BLaER1 (cell line): ENCODE data around the gene PLAGL2.
A peak's percentile ranks its signal among the peaks of the same experiment; 100 is the strongest.

ENCODE experiments used
- H3K27ac ChIP-seq: shearing (Covaris generic); formaldehyde crosslinking; 2 replicates; pipeline ENCODE4 v1.8.1; 2022
- H3K27me3 ChIP-seq: shearing (Covaris generic); formaldehyde crosslinking; 2 replicates; pipeline ENCODE4 v1.8.1; 2022
- H3K36me3 ChIP-seq: shearing (Covaris generic); formaldehyde crosslinking; 2 replicates; pipeline ENCODE4 v1.8.1; 2022
- H3K4me1 ChIP-seq: shearing (Covaris generic); formaldehyde crosslinking; 2 replicates; pipeline ENCODE4 v1.8.1; 2022
- H3K4me2 ChIP-seq: shearing (Covaris generic); formaldehyde crosslinking; 2 replicates; pipeline ENCODE4 v1.8.1; 2022
- H3K4me3 ChIP-seq: shearing (Covaris generic); formaldehyde crosslinking; 2 replicates; pipeline ENCODE4 v1.8.1; 2022
- H3K9ac ChIP-seq: shearing (Covaris generic); formaldehyde crosslinking; 2 replicates; pipeline ENCODE4 v1.8.1; 2022
- H3K9me3 ChIP-seq: shearing (Covaris generic); formaldehyde crosslinking; 2 replicates; pipeline ENCODE4 v1.8.1; 2022
- H4K20me1 ChIP-seq: shearing (Covaris generic); formaldehyde crosslinking; 2 replicates; pipeline ENCODE4 v1.8.1; 2022
- Cebpa-rat ChIP-seq: shearing (Covaris generic); IDR thresholded peaks from 2 replicates; pipeline ENCODE4 v1.8.1; 2022

PLAGL2 gene

DNA sequence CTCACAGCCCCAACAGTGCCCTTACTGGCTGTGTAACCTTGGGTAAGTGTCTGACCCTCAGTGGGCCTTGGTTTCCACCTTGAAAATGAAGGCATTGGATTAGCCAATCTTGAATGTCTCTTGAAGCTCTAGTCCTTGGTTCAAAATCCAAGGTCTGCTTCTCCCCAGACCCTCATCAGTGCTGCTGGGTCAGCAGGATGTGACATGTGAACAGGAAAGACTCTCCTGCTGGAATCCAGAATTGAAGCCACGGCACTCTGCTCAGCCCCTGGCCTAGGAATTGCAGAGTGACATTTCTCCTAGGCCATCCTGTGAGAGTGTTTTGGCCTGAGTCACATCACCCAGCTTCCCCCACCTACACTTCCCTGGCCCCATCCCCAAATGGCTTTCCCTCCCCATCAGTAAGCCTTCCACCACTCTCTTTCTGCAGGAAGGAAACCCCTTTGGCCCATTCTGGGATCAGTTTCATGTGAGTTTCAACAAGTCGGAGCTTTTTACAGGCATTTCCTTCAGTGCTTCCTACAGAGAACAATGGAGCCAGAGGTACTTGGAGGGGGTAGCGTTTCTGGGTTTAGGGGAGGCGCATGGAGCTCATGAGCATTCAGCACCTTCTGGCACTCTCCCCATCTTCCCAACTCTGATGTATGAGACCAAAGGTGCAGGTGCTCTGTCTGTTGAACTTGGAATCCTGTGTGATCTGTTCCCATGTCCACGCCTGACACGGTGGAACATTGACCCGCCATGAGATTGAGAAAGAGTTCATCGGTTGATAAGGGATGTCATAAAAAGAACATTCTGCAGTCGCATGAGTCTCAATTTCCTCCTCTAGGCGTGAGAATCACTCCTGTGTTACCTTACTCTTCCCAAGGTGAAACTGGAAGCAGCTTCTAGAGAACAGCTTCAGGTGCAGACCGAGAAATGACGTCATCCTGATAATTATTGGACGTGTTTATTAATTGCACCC lies 8.9 kb upstream of the PLAGL2 start:
- H3K4me3 ChIP-seq: no peak overlapping the region
- H3K36me3 ChIP-seq: peaks cover 97% of the 10 kb centered on the region
- no peak overlapping the region for H3K4me2 ChIP-seq
- H3K4me1 ChIP-seq: no peaks in the 10 kb centered on the region
- H3K27me3 ChIP-seq: no peaks in the 10 kb centered on the region
- no peak overlapping the region for H3K9ac ChIP-seq
- H3K27ac ChIP-seq: no peak overlapping the region
- TF ChIP-seq Cebpa-rat: no peak
- H4K20me1 ChIP-seq: no peaks in the 10 kb centered on the region
- H3K9me3 ChIP-seq: no peaks in the 10 kb centered on the region

DNA sequence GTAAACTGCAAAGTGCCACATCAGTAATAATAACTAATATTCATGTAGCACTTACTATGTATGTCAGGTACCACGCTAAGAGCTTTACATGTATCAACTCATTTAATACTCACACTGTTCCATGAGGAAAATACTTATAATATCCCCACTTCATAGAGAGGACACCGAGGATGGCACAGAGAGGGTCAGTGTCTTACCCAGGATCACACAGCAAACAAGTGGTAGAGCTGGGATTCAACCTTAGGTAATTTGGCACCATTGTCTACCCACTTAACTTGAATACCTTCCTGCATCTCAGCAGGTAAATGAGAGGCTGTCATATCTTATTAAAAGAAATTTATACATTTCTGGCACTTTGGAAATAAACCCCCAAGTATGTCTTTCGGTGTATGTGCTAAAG lies 8.2 kb upstream of the PLAGL2 start:
- H3K27me3 ChIP-seq: no peaks in the 10 kb centered on the region
- H3K4me3 ChIP-seq: no peak overlapping the region
- no peaks in the 10 kb centered on the region for H3K9me3 ChIP-seq
- H3K36me3 ChIP-seq: peaks cover 97% of the 10 kb centered on the region
- no peak overlapping the region for H3K27ac ChIP-seq
- no peak overlapping the region for H3K4me2 ChIP-seq
- no peak for TF ChIP-seq Cebpa-rat
- H3K4me1 ChIP-seq: no peaks in the 10 kb centered on the region
- no peak overlapping the region for H3K9ac ChIP-seq
- H4K20me1 ChIP-seq: no peaks in the 10 kb centered on the region

DNA sequence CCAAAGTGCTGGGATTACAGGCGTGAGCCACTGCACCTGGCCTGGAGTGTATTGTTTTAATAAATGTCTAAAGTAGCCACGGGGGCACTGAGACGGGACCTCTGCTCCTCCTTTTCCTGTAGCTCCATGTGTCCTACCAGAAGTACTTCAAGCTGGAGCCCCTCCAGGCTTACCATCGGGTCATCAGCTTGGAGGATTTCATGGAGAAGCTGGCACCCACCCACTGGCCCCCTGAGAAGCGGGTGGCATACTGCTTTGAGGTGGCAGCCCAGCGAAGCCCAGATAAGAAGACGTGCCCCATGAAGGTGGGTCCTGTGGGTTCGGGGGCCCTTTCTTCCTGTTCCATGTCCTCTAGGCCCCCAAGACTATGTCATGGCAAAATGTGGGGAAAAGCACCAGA lies 7.6 kb upstream of the PLAGL2 start:
- Histone ChIP-seq H3K4me1 (no peaks in the 10 kb centered on the region), H4K20me1 (no peaks in the 10 kb centered on the region), H3K9me3 (no peaks in the 10 kb centered on the region), H3K36me3 (peaks cover 97% of the 10 kb centered on the region), H3K4me2 (no peak overlapping the region), H3K27ac (no peak overlapping the region), H3K27me3 (no peaks in the 10 kb centered on the region), H3K9ac (no peak overlapping the region), H3K4me3 (no peak overlapping the region)
- TF ChIP-seq Cebpa-rat: no peak

DNA sequence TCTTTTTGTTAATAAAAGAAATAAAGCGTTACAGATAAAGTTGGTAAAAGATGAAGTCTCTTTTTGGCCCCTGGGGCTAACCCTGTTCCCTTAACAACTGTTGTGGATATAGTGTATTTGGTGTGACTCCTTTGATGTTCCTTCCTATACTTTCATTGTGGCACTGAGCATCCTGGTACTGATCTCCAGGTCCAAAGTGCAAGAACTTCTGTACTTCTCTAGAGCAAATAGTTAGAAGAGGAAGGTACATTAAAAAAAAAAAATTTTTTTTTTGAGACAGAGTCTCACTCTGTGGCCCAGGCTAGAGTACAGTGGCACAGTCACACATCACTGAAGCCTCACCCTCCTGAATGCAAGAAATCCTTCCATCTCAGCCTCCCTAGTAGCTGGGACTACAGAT lies 6.3 kb upstream of the PLAGL2 start:
- no peaks in the 10 kb centered on the region for H3K27me3 ChIP-seq
- no peak overlapping the region for H3K27ac ChIP-seq
- H4K20me1 ChIP-seq: no peaks in the 10 kb centered on the region
- no peak overlapping the region for H3K4me3 ChIP-seq
- H3K4me2 ChIP-seq: no peak overlapping the region
- no peaks in the 10 kb centered on the region for H3K9me3 ChIP-seq
- TF ChIP-seq Cebpa-rat: no peak
- peaks cover 10% of the 10 kb centered on the region for H3K4me1 ChIP-seq
- H3K36me3 ChIP-seq: peaks cover 93% of the 10 kb centered on the region
- H3K9ac ChIP-seq: no peak overlapping the region

DNA sequence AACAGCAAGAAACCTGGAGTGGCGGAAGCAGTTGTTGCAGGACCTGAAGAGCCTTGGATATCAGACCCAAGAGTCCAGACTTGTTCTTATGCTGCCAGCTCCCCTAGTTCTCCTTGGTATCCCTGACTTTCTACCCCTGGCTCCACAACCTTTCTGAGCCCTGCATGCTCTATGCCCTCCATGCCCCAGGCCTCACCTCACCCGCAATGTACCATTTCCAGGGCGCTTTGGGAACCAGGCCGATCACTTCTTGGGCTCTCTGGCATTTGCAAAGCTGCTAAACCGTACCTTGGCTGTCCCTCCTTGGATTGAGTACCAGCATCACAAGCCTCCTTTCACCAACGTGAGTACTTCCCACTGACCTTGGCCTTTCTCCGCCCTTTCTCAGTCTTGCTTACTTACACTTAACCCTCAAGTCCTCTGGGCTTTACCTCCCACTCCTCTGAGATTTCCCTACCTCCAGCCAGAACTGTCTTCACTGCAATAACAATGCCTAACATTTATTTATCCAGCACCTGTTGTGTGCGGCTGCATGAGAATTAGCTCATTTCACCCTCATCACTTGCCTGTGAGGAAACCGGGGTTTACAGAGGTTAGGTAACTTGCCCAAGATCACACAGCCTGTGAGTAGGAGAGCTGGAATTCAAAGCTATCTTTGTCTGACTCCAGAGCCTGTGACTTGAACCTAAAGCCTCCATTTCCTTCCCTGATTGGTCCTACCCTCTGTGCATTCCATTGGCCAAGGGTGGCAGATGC lies 2.5 kb upstream of the PLAGL2 start:
- Histone ChIP-seq H3K4me2 (no peak overlapping the region), H3K9ac (peak overlapping the region; percentile 99; the same call in 1 of the 2 replicates), H3K27me3 (no peaks in the 10 kb centered on the region), H3K9me3 (no peaks in the 10 kb centered on the region), H4K20me1 (peaks cover 23% of the 10 kb centered on the region), H3K4me3 (no peak overlapping the region), H3K27ac (no peak overlapping the region), H3K4me1 (peaks cover 39% of the 10 kb centered on the region), H3K36me3 (peaks cover 55% of the 10 kb centered on the region)
- no peak for TF ChIP-seq Cebpa-rat

- TF ChIP-seq Cebpa-rat: no peak
- H3K27ac ChIP-seq: peak overlapping the region; percentile 97; the same call in 1 of the 2 replicates
- peaks cover 37% of the 10 kb centered on the region for H4K20me1 ChIP-seq
- H3K9ac ChIP-seq: peak overlapping the region; percentile 99
- peak overlapping the region; percentile 88 for H3K4me2 ChIP-seq
- H3K27me3 ChIP-seq: no peaks in the 10 kb centered on the region
- peaks cover 53% of the 10 kb centered on the region for H3K4me1 ChIP-seq
- no peaks in the 10 kb centered on the region for H3K9me3 ChIP-seq
- H3K36me3 ChIP-seq: peaks cover 53% of the 10 kb centered on the region
- H3K4me3 ChIP-seq: peak overlapping the region; percentile 98
Observed at GRCh38 chr20:32208499-32209154, 1.1 kb upstream of the PLAGL2 start.

DNA sequence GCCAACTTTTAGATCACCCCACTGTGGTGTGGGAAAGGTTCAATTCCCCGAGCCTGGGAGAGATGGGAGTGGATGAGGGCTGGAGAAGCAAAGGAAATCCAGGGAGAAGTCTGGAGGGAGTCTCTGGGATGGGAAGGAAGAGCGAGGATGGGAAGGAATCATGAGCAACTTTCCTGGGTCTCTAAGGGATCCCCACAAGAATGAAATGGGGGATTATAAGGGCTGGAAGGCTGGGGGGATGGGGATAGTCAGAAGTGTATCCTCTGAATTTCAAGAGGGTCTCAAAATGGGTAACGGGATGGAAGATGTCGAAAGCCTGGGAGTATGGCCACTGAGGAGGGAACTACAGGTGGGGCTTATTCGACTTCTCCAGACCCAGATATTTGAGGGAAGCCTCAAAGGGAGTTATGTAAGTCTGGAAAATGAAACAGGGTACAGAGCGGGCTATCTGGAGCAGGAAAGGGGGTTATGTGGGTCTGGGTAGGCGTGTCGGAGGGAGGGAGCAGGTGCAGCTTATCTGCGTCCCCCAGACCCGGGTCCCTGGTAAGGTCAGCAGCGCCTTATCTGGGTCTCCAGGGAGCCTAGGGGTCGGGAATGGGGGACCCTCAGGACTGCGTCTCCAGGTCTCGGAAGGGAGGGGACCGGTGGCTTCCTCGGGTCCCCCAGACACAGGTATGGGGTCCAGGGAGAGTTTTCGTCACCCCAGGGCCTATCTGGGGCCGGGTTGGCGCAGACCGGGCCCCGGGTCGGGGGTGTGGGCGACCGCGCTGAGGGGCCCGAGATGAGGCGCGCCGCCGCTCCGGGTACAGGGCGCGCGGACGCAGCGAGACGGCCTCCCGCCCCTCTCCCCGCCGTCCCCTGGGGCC lies 550 bp downstream of the PLAGL2 start:
- Histone ChIP-seq H3K27me3 (no peaks in the 10 kb centered on the region), H3K36me3 (peaks cover 55% of the 10 kb centered on the region), H3K4me1 (peaks cover 59% of the 10 kb centered on the region)

DNA sequence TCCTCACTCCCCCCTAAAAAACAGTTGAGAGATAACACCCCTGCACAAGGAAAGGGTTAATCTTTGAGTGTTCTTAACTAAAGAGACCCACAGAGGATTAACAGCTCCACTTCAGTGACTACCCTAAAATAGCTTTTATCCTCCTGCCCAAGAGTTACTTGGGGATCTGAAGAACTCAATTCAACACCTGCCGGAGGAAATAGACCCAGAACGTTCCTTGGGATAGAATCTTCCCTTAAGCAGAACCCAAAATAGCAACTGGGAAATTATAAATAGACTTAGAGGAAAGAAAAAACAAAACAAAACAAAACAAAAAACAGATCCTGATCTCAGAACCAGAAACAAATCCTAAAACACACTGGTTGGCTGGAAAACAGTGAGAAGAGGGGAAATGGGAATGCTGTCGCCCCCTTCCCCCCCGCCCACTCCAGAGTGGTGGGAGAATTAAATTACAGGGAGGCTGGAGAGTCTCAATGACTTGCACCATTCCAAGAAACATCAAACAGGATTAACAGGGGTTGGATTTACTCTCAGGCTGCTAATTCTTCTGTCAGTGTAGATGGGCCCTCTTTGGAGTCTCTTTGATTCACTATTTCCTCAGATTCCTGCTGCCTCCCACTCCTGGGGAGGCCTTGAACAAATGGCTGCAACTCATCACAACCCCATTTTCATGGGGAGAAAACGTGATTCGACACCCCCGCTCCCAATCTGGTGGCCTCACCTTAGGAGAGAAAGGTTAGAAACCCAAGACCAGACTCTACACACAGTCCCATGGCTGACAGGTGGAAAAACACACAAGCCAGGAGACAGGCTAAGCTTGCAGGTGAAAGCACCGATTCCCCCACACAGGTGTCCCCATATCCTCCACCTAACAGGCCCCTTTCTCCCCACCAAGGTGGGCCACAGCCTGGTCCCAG lies 1.4 kb downstream of the PLAGL2 start:
- no peaks in the 10 kb centered on the region for H3K27me3 ChIP-seq
- H3K9ac ChIP-seq: peak overlapping the region; percentile 99
- peak overlapping the region; percentile 100 for H3K4me2 ChIP-seq
- peaks cover 55% of the 10 kb centered on the region for H3K36me3 ChIP-seq
- peak overlapping the region; percentile 98 for H3K4me3 ChIP-seq
- peaks cover 59% of the 10 kb centered on the region for H3K4me1 ChIP-seq
- no peaks in the 10 kb centered on the region for H3K9me3 ChIP-seq
- no peak for TF ChIP-seq Cebpa-rat
- peaks cover 62% of the 10 kb centered on the region for H4K20me1 ChIP-seq
- peak overlapping the region; percentile 97 for H3K27ac ChIP-seq

More for the DNA sequence above, 550 bp downstream of the PLAGL2 start:
- peak overlapping the region; percentile 100 for H3K4me2 ChIP-seq
- peak overlapping the region; percentile 97 for H3K27ac ChIP-seq
- H3K4me3 ChIP-seq: peak overlapping the region; percentile 98
- H3K9ac ChIP-seq: peak overlapping the region; percentile 99
- H4K20me1 ChIP-seq: peaks cover 53% of the 10 kb centered on the region
- TF ChIP-seq Cebpa-rat: no peak
- no peaks in the 10 kb centered on the region for H3K9me3 ChIP-seq
